AG04450 (cell line): ENCODE data around the gene VEZT. TPM values are rescaled to one million over a fixed set of nuclear protein-coding genes. Genes with fewer than 3 reads are reported as not detected.

ENCODE experiments used
- CTCF ChIA-PET: fragments of 300-600, 350-600 bp; formaldehyde crosslinking; extraction: SDS; loops from one replicate; lab custom pipeline; 2022; ENCODE audit warnings: antibody characterized with exemption, inconsistent platforms; lab: Charles Lee
- POLR2A ChIA-PET: fragments of 350-600 bp; formaldehyde crosslinking; extraction: SDS; loops from one replicate; lab custom pipeline; 2021; ENCODE audit warnings: antibody characterized with exemption, inconsistent platforms; lab: Yijun Ruan, JAX
- DNase-seq: peaks from one replicate; pipeline ENCODE4 v3.0.0-alpha.2; 2011; ENCODE audit warnings: low read depth, low spot score
- H3K27ac ChIP-seq: one replicate; pipeline ENCODE4 v1.5.1; 2012; ENCODE audit warnings: low read depth, low read length, control low read depth
- H3K27me3 ChIP-seq: one replicate; pipeline ENCODE4 v1.6.0; 2012; ENCODE audit warnings: low read length; ENCODE audit not compliant: control insufficient read depth, insufficient read depth
- H3K4me3 ChIP-seq: 2 replicates; pipeline ENCODE4 v1.5.1; 2011; ENCODE audit warnings: mild to moderate bottlenecking, low read depth, low read length, control low read depth
- H3K9me3 ChIP-seq: 2 replicates; pipeline ENCODE4 v1.5.1; 2012; ENCODE audit warnings: low read length; ENCODE audit not compliant: control insufficient read depth, insufficient read depth
- CTCF ChIP-seq: IDR thresholded peaks from 2 replicates; pipeline ENCODE4 v1.5.1; 2011; ENCODE audit warnings: low read depth, low read length, control low read depth, inconsistent platforms
- polyA minus RNA-seq: library from RNA; depleted of rRNA, polyadenylated mRNA; stranded (reverse); fragments of >200 nt; gene quantifications from 2 replicates; pipeline ENCODE4 v1.2.3, GENCODE V29; 2011; rRNA and poly(A)+ RNA removed
- polyA plus RNA-seq: library from polyadenylated mRNA; depleted of rRNA; stranded (reverse); fragments of >200 nt; gene quantifications from 2 replicates; pipeline ENCODE4 v1.2.3, GENCODE V29; 2011; rRNA removed

Gene VEZT
- polyA plus RNA-seq (108 and 143 TPM in 2 replicates), polyA minus RNA-seq (103 and 120 TPM in 2 replicates)

GRCh38 chr12:95217377-95218149, at the start of gene VEZT, which contains the start of gene FGD6:
Gene VEZT (plus strand): TSS chr12:95217807. CDS start chr12:95217851, 44 bp downstream.
Gene FGD6 (minus strand): TSS chr12:95217467. CDS start chr12:95217240, 227 bp downstream.
- no peaks in the 10 kb centered on the region for H3K27me3 ChIP-seq
- peak; percentile 98 for DNase-seq
- CTCF ChIA-PET: interaction anchor here (0.6 to 3.3 kb wide), 16 partner anchors 8 to 321 kb away, joined by 3 to 26 read pairs (median 3); partner anchors contain the start of gene NR2C1

GRCh38 chr12:95168746-95169145, 48.9 kb upstream of the VEZT start:
- TF ChIP-seq CTCF: no peak

More at GRCh38 chr12:95217377-95218149, at the start of gene VEZT, which contains the start of gene FGD6:
- Histone ChIP-seq H3K4me3 (peak within 1 kb of the TSS; percentile 92), H3K27ac (peak within 1 kb of the TSS; percentile 85), H3K9me3 (peaks cover 2% of the 10 kb centered on the region; the same call in 1 of the 2 replicates)
- peak; percentile 60 for TF ChIP-seq CTCF
- POLR2A ChIA-PET: interaction anchor here (0.6 to 1.6 kb wide), 9 partner anchors 12 to 145 kb away, joined by 3 to 6 read pairs (median 4); no protein-coding TSS in a partner anchor

GRCh38 chr12:95169368-95169767, 48.2 kb upstream of the VEZT start:
- POLR2A ChIA-PET: no interaction called here
- H3K9me3 ChIP-seq: no peaks in the 10 kb centered on the region
- DNase-seq: peak; percentile 30
- H3K27me3 ChIP-seq: no peaks in the 10 kb centered on the region
- no peak overlapping the region for H3K4me3 ChIP-seq
- TF ChIP-seq CTCF: no peak
- CTCF ChIA-PET: no interaction called here
- H3K27ac ChIP-seq: peak overlapping the region; percentile 4

More at GRCh38 chr12:95168746-95169145, 48.9 kb upstream of the VEZT start:
- Histone ChIP-seq H3K9me3 (no peaks in the 10 kb centered on the region), H3K4me3 (no peak overlapping the region), H3K27ac (no peak overlapping the region), H3K27me3 (no peaks in the 10 kb centered on the region)
- no peak for DNase-seq
- ChIA-PET POLR2A (interaction anchor here (0.6 kb wide), 1 partner anchor 379 kb away, joined by 3 read pairs; no protein-coding TSS in a partner anchor), CTCF (interaction anchor here (1.1 kb wide), 1 partner anchor 95 kb away, joined by 3 read pairs; the partner anchor contains the start of gene NR2C1)

- Histone ChIP-seq H3K4me3 (no peak overlapping the region), H3K27me3 (no peaks in the 10 kb centered on the region), H3K9me3 (no peaks in the 10 kb centered on the region), H3K27ac (peak overlapping the region; percentile 25)
- DNase-seq: peak; percentile 81
- TF ChIP-seq CTCF: no peak
- CTCF ChIA-PET: interaction anchor here (0.8 kb wide), 1 partner anchor 44 kb away, joined by 3 read pairs; the partner anchor contains the start of gene VEZT
- POLR2A ChIA-PET: interaction anchor here (0.6 kb wide), 1 partner anchor 14 kb away, joined by 3 read pairs; no protein-coding TSS in a partner anchor
These were observed 44.0 kb upstream of the VEZT start for GRCh38 chr12:95173392-95174251.
